Panc1 (cell line): ENCODE results near the gene COMMD1. TPM values are rescaled to one million over a fixed set of nuclear protein-coding genes. Genes with fewer than 3 reads are reported as not detected.

Experiments used
- ATAC-seq: fragments of 200-7000 bp; cut with Tn5 transposase; 2 replicates; pipeline ENCODE4 v1.9.1; 2020; ENCODE audit warnings: mild to moderate bottlenecking, moderate library complexity
- BruUV-seq: library from RNA; stranded (reverse); fragments of 400-500 nt; replicated peaks from 2 replicates; lab custom pipeline; 2021; lab: Mats Ljungman, UMichigan
- CTCF ChIA-PET: fragments of 300-600 bp; sonication (Branson Sonifier 250); formaldehyde crosslinking; loops from one replicate; lab custom pipeline; 2022; ENCODE audit warnings: antibody characterized with exemption; lab: Charles Lee
- POLR2A ChIA-PET: fragments of 300-600 bp; sonication (Branson Sonifier 250); formaldehyde crosslinking; loops from one replicate; lab custom pipeline; 2022; ENCODE audit warnings: antibody characterized with exemption; lab: Charles Lee
- DNase-seq: peaks from one replicate; pipeline ENCODE4 v3.0.0-alpha.2; 2010; ENCODE audit warnings: low read depth, low spot score
- H3K27ac ChIP-seq: 2 replicates; pipeline ENCODE4 v1.5.1; 2011; ENCODE audit warnings: mild to moderate bottlenecking, low read length, inconsistent platforms
- H3K27me3 ChIP-seq: fragments of 200-500 bp; sonication (Bioruptor generic); 2 replicates; pipeline ENCODE4 v1.6.0; 2014; ENCODE audit warnings: low read length, inconsistent platforms; ENCODE audit not compliant: control insufficient read depth, insufficient read depth
- H3K36me3 ChIP-seq: fragments of 200-500 bp; sonication (Bioruptor generic); 2 replicates; pipeline ENCODE4 v1.5.1; 2014; ENCODE audit warnings: inconsistent platforms, mild to moderate bottlenecking, low read length, moderate library complexity; ENCODE audit not compliant: control insufficient read depth, insufficient read depth
- H3K4me1 ChIP-seq: 2 replicates; pipeline ENCODE4 v1.5.1; 2011; ENCODE audit warnings: inconsistent platforms, mild to moderate bottlenecking, low read length, moderate library complexity; ENCODE audit not compliant: control insufficient read depth, insufficient read depth
- H3K4me3 ChIP-seq, 2 experiments: 2 replicates each; pipeline ENCODE4 v1.5.1; 2011 to 2012; ENCODE audit warnings: low read depth in 2 of 2, low read length in 2 of 2, mild to moderate bottlenecking in 2 of 2, inconsistent platforms in 1 of 2, moderate library complexity in 1 of 2
- H3K9me3 ChIP-seq: fragments of 200-500 bp; sonication (Bioruptor generic); 2 replicates; pipeline ENCODE4 v1.5.1; 2014; ENCODE audit warnings: low read depth, mild to moderate bottlenecking, inconsistent platforms, low read length, moderate library complexity; ENCODE audit not compliant: control insufficient read depth, insufficient read depth
- POLR2AphosphoS5 ChIP-seq: IDR thresholded peaks from 2 replicates; pipeline ENCODE4 v1.6.1; 2012; ENCODE audit warnings: mild to moderate bottlenecking, low read depth, low read length, moderate library complexity
- REST ChIP-seq, 2 experiments: IDR thresholded peaks; 2 replicates each; pipeline ENCODE4 v1.6.1; 2011 to 2012; ENCODE audit warnings: low read depth in 2 of 2, control low read depth in 1 of 2, low read length in 1 of 2, mild to moderate bottlenecking in 1 of 2, moderate library complexity in 1 of 2; ENCODE audit not compliant: insufficient read depth in 1 of 2
- SIN3A ChIP-seq: IDR thresholded peaks from 2 replicates; pipeline ENCODE4 v1.6.1; 2012; ENCODE audit warnings: low read depth, mild to moderate bottlenecking, low read length, moderate library complexity, borderline replicate concordance; ENCODE audit not compliant: insufficient read depth
- TCF7L2 ChIP-seq: IDR thresholded peaks from 2 replicates; pipeline ENCODE4 v1.6.1; 2011; ENCODE audit warnings: mild to moderate bottlenecking, low read depth, low read length, inconsistent platforms
- in situ Hi-C: cut with HindIII; loops from 2 replicates; pipeline ENCODE4 v1.10.0; 2016; ENCODE audit warnings: low sequenced_read_pairs, low pct_unique_long_range_greater_than_20kb
- intact Hi-C: fragments of 100-400 bp; cut with micrococcal nuclease; formaldehyde crosslinking; loops from one replicate; pipeline ENCODE4 v1.10.0; 2022; ENCODE audit not compliant: unreplicated experiment
- total RNA-seq: library from RNA; stranded (reverse); gene quantifications from one replicate; pipeline ENCODE4 v1.2.1, GENCODE V29; 2021; ENCODE audit not compliant: unreplicated experiment
- TF ChIP-seq, protein P1 (sequence below): fragments of 450-650 bp; IDR thresholded peaks from 2 replicates; pipeline ENCODE4 v1.5.1; 2017; ENCODE audit warnings: mild to moderate bottlenecking

Gene COMMD1
- total RNA-seq, 1 experiment from 2014 or later: 40.3 TPM

GRCh38 chr2:62050456-62051045 lies 145.1 kb downstream of the COMMD1 start:
- POLR2A ChIA-PET: interaction anchor here (0.7 kb wide), 1 partner anchor 32 kb away, joined by 3 read pairs; no protein-coding TSS in a partner anchor
- Histone ChIP-seq H3K9me3 (no peaks in the 10 kb centered on the region), H3K36me3 (no peaks in the 10 kb centered on the region), H3K27ac (no peak overlapping the region), H3K4me3 (no peak overlapping the region), H3K4me1 (no peaks in the 10 kb centered on the region), H3K27me3 (no peaks in the 10 kb centered on the region)
- TF ChIP-seq REST (IDR thresholded peaks at IDR 0.05; ENCODE audit: insufficient read depth in 1 of 2, low read depth in 2 of 2, low read length in 1 of 2): no peak
- TF ChIP-seq TCF7L2: no peak
- TF ChIP-seq, protein P1, sequence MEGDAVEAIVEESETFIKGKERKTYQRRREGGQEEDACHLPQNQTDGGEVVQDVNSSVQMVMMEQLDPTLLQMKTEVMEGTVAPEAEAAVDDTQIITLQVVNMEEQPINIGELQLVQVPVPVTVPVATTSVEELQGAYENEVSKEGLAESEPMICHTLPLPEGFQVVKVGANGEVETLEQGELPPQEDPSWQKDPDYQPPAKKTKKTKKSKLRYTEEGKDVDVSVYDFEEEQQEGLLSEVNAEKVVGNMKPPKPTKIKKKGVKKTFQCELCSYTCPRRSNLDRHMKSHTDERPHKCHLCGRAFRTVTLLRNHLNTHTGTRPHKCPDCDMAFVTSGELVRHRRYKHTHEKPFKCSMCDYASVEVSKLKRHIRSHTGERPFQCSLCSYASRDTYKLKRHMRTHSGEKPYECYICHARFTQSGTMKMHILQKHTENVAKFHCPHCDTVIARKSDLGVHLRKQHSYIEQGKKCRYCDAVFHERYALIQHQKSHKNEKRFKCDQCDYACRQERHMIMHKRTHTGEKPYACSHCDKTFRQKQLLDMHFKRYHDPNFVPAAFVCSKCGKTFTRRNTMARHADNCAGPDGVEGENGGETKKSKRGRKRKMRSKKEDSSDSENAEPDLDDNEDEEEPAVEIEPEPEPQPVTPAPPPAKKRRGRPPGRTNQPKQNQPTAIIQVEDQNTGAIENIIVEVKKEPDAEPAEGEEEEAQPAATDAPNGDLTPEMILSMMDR: no peak
- TF ChIP-seq SIN3A: no peak
- TF ChIP-seq POLR2AphosphoS5: no peak
- CTCF ChIA-PET: no interaction called here
- no TSS peak for BruUV-seq
- DNase-seq: no peak
- in situ Hi-C loops (no loop called here), intact Hi-C loops (no loop called here)
- ATAC-seq: no peak

- no TSS peak for BruUV-seq
- ChIA-PET POLR2A (no interaction called here), CTCF (no interaction called here)
- Histone ChIP-seq H3K4me3 (no peak overlapping the region), H3K27me3 (no peaks in the 10 kb centered on the region), H3K9me3 (no peaks in the 10 kb centered on the region), H3K4me1 (no peaks in the 10 kb centered on the region), H3K27ac (no peak overlapping the region), H3K36me3 (no peaks in the 10 kb centered on the region)
- ATAC-seq: no peak
- DNase-seq: no peak
- in situ Hi-C loops (no loop called here), intact Hi-C loops (no loop called here)
- TF ChIP-seq, protein P1: no peak
- no peak for TF ChIP-seq SIN3A
- no peak for TF ChIP-seq TCF7L2
- TF ChIP-seq REST (IDR thresholded peaks at IDR 0.05; ENCODE audit: insufficient read depth in 1 of 2, low read depth in 2 of 2, low read length in 1 of 2): no peak
- no peak for TF ChIP-seq POLR2AphosphoS5
Observed at GRCh38 chr2:62054029-62054791, 148.7 kb downstream of the COMMD1 start.
